HepG2 (cell line): ENCODE measurements around the gene MRPL42. TPM values are rescaled to one million over a fixed set of nuclear protein-coding genes. Genes with fewer than 3 reads are reported as not detected.

Experiments used
- ATAC-seq: fragments of 200-7000 bp; cut with Tn5 transposase; 3 replicates; pipeline ENCODE4 v1.9.1; 2020; ENCODE audit warnings: mild to moderate bottlenecking, moderate library complexity
- BruUV-seq: library from RNA; stranded (reverse); fragments of 400-500 nt; replicated peaks from 2 replicates; lab custom pipeline; 2021; lab: Mats Ljungman, UMichigan
- CTCF ChIA-PET: fragments of 300-600 bp; formaldehyde crosslinking; extraction: SDS; loops from one replicate; lab custom pipeline; 2021; ENCODE audit warnings: low total read pairs, inconsistent platforms, low intra/inter-chr PET ratio; lab: Yijun Ruan, JAX
- POLR2A ChIA-PET: fragments of 350-600 bp; sonication (Branson Sonifier 250); formaldehyde crosslinking; loops from one replicate; lab custom pipeline; 2020; ENCODE audit warnings: antibody characterized with exemption, inconsistent platforms; lab: Yijun Ruan, JAX
- DNase-seq: peaks from one replicate; pipeline ENCODE4 v3.0.0-alpha.2; 2015; ENCODE audit warnings: low spot score
- FAIRE-seq: peaks from 3 replicates; lab custom pipeline; 2011; peaks lifted over from hg19 to GRCh38; lab: Jason Lieb, UNC
- H2AFZ ChIP-seq: one replicate; pipeline ENCODE4 v1.6.1; 2011; ENCODE audit warnings: low read length, inconsistent platforms
- H3K27ac ChIP-seq: fragments of 300-600 bp; 3 replicates; pipeline ENCODE4 v1.8.0; 2011; ENCODE audit warnings: mixed run types, mild to moderate bottlenecking, mixed read lengths, low read length, inconsistent platforms; ENCODE audit not compliant: insufficient read depth; ENCODE audit errors: extremely low read length
- H3K27me3 ChIP-seq, 2 experiments: fragments of 200-600 bp in 1 of 2; 2 replicates in 1 of 2; 3 replicates in 1 of 2; pipeline versions ENCODE4 v1.6.0 to v1.8.0; 2011; ENCODE audit warnings: low read length in 2 of 2, mild to moderate bottlenecking in 2 of 2, moderate library complexity in 2 of 2, inconsistent platforms in 1 of 2; ENCODE audit not compliant: insufficient read depth in 2 of 2, control insufficient read depth in 1 of 2
- H3K36me3 ChIP-seq, 2 experiments: fragments of 200-600 bp in 1 of 2; replicated peaks in 1 of 2; 2 replicates in 1 of 2; 3 replicates in 1 of 2; pipeline versions ENCODE4 v1.5.1 to v1.8.0; 2011; ENCODE audit warnings: low read length in 2 of 2, inconsistent platforms in 1 of 2; ENCODE audit not compliant: insufficient read depth in 2 of 2, control insufficient read depth in 1 of 2
- H3K4me1 ChIP-seq: 2 replicates; pipeline ENCODE4 v1.5.1; 2012; ENCODE audit warnings: low read length, inconsistent platforms; ENCODE audit not compliant: insufficient read depth
- H3K4me2 ChIP-seq: 2 replicates; pipeline ENCODE4 v1.6.0; 2011; ENCODE audit warnings: low read depth, low read length, inconsistent platforms
- H3K4me3 ChIP-seq, 3 experiments: fragments of 200-600 bp in 1 of 3; sonication (generic), shearing (Covaris generic) in 1 of 3; replicated peaks in 1 of 3; 2 replicates each; pipeline ENCODE4 v1.5.1; 2011 to 2016; ENCODE audit warnings: low read length in 3 of 3, inconsistent platforms in 2 of 3, low read depth in 2 of 3, mild to moderate bottlenecking in 2 of 3, control low read depth in 1 of 3, mixed read lengths in 1 of 3; ENCODE audit not compliant: insufficient read depth in 1 of 3
- H3K79me2 ChIP-seq: one replicate; pipeline ENCODE4 v1.6.1; 2011; ENCODE audit warnings: low read length, inconsistent platforms; ENCODE audit not compliant: insufficient read depth
- H3K9ac ChIP-seq: 2 replicates; pipeline ENCODE4 v1.6.0; 2011; ENCODE audit warnings: mild to moderate bottlenecking, low read depth, low read length, inconsistent platforms; ENCODE audit not compliant: insufficient read depth
- H3K9me3 ChIP-seq: 2 replicates; pipeline ENCODE4 v1.5.1; 2012; ENCODE audit warnings: mild to moderate bottlenecking, low read length
- H4K20me1 ChIP-seq: 2 replicates; pipeline ENCODE4 v1.6.0; 2011; ENCODE audit warnings: inconsistent platforms, mild to moderate bottlenecking, low read length, moderate library complexity; ENCODE audit not compliant: insufficient read depth
- GABPA ChIP-seq, 2 experiments: IDR thresholded peaks; 2 replicates each; pipeline ENCODE4 v1.6.1; 2011 to 2016; ENCODE audit warnings: low read depth in 2 of 2, low read length in 1 of 2, missing biosample characterization in 1 of 2, missing genetic modification characterization in 1 of 2
- HHEX ChIP-seq: IDR thresholded peaks from 2 replicates; pipeline ENCODE4 v1.6.1; 2016; ENCODE audit warnings: control low read depth
- LCORL ChIP-seq, 2 experiments: fragments of 450-650 bp in 1 of 2; sonication (generic) in 1 of 2; formaldehyde crosslinking in 1 of 2; IDR thresholded peaks; 2 replicates each; pipeline versions ENCODE4 v1.5.0 to v1.6.1; 2017 to 2020; ENCODE audit warnings: antibody characterized with exemption in 1 of 2, missing genetic modification reagents in 1 of 2
- MXD4 ChIP-seq: IDR thresholded peaks from 2 replicates; pipeline ENCODE4 v1.6.1; 2016; ENCODE audit warnings: mild to moderate bottlenecking, missing biosample characterization, missing genetic modification reagents
- NR2F1 ChIP-seq, 2 experiments: fragments of 450-650 bp in 1 of 2; formaldehyde crosslinking in 1 of 2; IDR thresholded peaks; 2 replicates each; pipeline versions ENCODE4 v1.5.0 to v1.6.1; 2016 to 2020; ENCODE audit warnings: mild to moderate bottlenecking in 1 of 2, missing compliant biosample characterization in 1 of 2, missing genetic modification reagents in 1 of 2, moderate library complexity in 1 of 2
- NR2F6 ChIP-seq, 2 experiments: IDR thresholded peaks; 2 replicates each; pipeline ENCODE4 v1.6.1; 2016; ENCODE audit warnings: antibody characterized with exemption in 1 of 2, mild to moderate bottlenecking in 1 of 2
- TARDBP ChIP-seq: sonication (generic); formaldehyde crosslinking; IDR thresholded peaks from 2 replicates; pipeline ENCODE4 v1.8.0; 2022; ENCODE audit warnings: mild to moderate bottlenecking, missing genetic modification reagents
- TCF7 ChIP-seq: sonication (generic); IDR thresholded peaks from 2 replicates; pipeline ENCODE4 v1.6.1; 2016; ENCODE audit warnings: antibody characterized with exemption, low read depth
- ZNF101 ChIP-seq: sonication (generic); formaldehyde crosslinking; IDR thresholded peaks from 2 replicates; pipeline ENCODE4 v1.4.0; 2020; ENCODE audit warnings: mild to moderate bottlenecking, low read depth, missing genetic modification reagents, borderline replicate concordance
- ZNF772 ChIP-seq: sonication (generic); formaldehyde crosslinking; IDR thresholded peaks from 2 replicates; pipeline ENCODE4 v1.5.0; 2020; ENCODE audit warnings: mild to moderate bottlenecking, missing genetic modification reagents
- WGBS: methylation state at CpG from one replicate; pipeline ENCODE4 v1.1.6; 2017; ENCODE audit warnings: low lambda C conversion rate; 5-methylcytosine and 5-hydroxymethylcytosine counted together
- in situ Hi-C: cut with HindIII; loops from 2 replicates; pipeline ENCODE4 v1.10.0; 2017; ENCODE audit warnings: low pct_unique_long_range_greater_than_20kb; ENCODE audit not compliant: extremely low pct_ligation_motif_present
- intact Hi-C: fragments of 100-400 bp; cut with micrococcal nuclease; formaldehyde crosslinking; loops from one replicate; pipeline ENCODE4 v1.10.0; 2022; ENCODE audit not compliant: unreplicated experiment
- polyA plus RNA-seq, 8 experiments: library from polyadenylated mRNA; depleted of rRNA in 3 of 8; stranded (reverse) in 7 of 8; unstranded in 1 of 8; fragments of >200 nt; fragmentation: Illumina TruSeq in 4 of 8; extraction: Trizol in 4 of 8; gene quantifications; 2 replicates each; pipeline versions ENCODE4 v1.2.1 to v1.2.3, GENCODE V29; 2011 to 2016; ENCODE audit warnings: low read depth in 4 of 8, missing spikeins in 1 of 8, mixed read lengths in 1 of 8; ENCODE audit not compliant: insufficient read depth in 1 of 8
- total RNA-seq, 5 experiments: library from RNA; depleted of rRNA; stranded (reverse); fragments of >200 nt; fragmentation: Illumina TruSeq; extraction: Trizol; gene quantifications; 2 replicates each; pipeline ENCODE4 v1.2.3, GENCODE V29; 2016; ENCODE audit warnings: low read depth in 1 of 5
- TF ChIP-seq, protein P1 (sequence below): sonication (generic); formaldehyde crosslinking; IDR thresholded peaks from 2 replicates; pipeline ENCODE4 v1.4.0; 2020; ENCODE audit warnings: missing genetic modification reagents
- TF ChIP-seq, protein P2 (sequence below): IDR thresholded peaks from 2 replicates; pipeline ENCODE4 v1.6.1; 2016
- TF ChIP-seq, protein P3 (sequence below): sonication (generic); formaldehyde crosslinking; IDR thresholded peaks from 2 replicates; pipeline ENCODE4 v1.8.0; 2023; ENCODE audit warnings: mild to moderate bottlenecking, missing genetic modification reagents
- TF ChIP-seq, protein P4 (sequence below): sonication (generic); formaldehyde crosslinking; conservative IDR thresholded peaks from 2 replicates; pipeline ENCODE4 v1.4.0; 2020; ENCODE audit warnings: mild to moderate bottlenecking, missing genetic modification reagents, moderate library complexity

MRPL42 gene
- total and polyA plus RNA-seq, 2 of the 13 experiments (the other 11 are each of a cell fraction or from before 2014, with no cell fraction given): 93.3 to 148 TPM

DNA sequence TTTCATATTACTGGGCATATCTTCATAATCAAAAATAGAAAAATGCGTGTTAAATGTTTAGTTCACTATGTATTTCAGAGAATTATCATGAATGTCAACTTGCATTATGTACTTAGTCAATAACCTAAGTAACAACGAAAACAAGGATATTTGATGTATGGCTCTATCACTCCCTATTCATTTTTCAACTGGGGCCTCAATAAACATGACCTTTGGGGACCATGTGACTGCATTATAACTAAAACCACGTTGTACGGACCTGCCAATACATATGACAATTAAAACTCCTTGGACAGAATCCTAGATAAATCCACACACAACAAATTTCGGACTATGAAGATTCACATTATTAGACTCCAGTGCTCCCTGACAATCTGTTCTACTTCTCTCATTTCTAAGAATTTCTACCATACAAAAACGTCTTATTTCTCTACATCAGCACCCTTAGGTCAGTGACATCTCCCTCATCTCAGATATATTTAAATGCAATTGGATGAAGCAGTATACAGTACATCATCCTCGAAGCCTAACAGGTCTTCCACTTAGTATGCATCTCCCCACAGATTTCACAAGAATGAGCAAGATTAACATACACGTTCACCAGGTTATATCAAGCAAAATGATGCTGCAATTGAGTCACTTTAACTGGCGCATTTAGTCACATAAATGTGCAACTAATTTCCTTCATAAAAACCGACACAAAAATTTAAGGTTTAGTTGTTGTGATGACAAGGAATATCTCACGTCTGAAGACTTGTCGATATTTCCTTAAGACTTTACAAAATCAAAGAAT, 27.1 kb upstream of the MRPL42 start:
- Histone ChIP-seq H3K9me3 (no peaks in the 10 kb centered on the region), H3K4me3 (peak overlapping the region; percentile 70 to 95 (median 76)), H3K9ac (peak overlapping the region; percentile 96), H3K79me2 (peaks cover 73% of the 10 kb centered on the region), H3K27me3 (no peaks in the 10 kb centered on the region; a peak in 1 of 5 replicates), H2AFZ (no peak overlapping the region), H4K20me1 (peaks cover 49% of the 10 kb centered on the region), H3K4me2 (peak overlapping the region; percentile 90), H3K27ac (peak overlapping the region; percentile 92), H3K4me1 (peaks cover 69% of the 10 kb centered on the region), H3K36me3 (peaks cover 0 to 1% of the 10 kb centered on the region in 2 experiments; a peak in 1 of 5 replicates)
- DNase-seq (no peak), FAIRE-seq (no peak), ATAC-seq (no peak)
- in situ Hi-C loops: no loop called here
- ChIA-PET CTCF (no interaction called here), POLR2A (no interaction called here)
- BruUV-seq: TSS peak; percentile 59
- intact Hi-C loops: no loop called here
- WGBS: 4% methylated on average over 12 of the region's 12 CpGs
- 0 out of 2 replicates have a peak, but pooled peaks have one; percentile 24 for TF ChIP-seq TARDBP
- TF ChIP-seq GABPA (IDR thresholded peaks at IDR 0.05; ENCODE audit: low read depth, low read length): no peak
- TF ChIP-seq GABPA (CRISPR knock-in tag; IDR thresholded peaks at IDR 0.05; ENCODE audit: low read depth): peak; percentile 25; the same call in 1 of the 2 replicates
- peak; percentile 70 for TF ChIP-seq HHEX (CRISPR knock-in tag)
- 0 out of 2 replicates have a peak, but pooled peaks have one; percentile 55 for TF ChIP-seq MXD4
- TF ChIP-seq, protein P1, sequence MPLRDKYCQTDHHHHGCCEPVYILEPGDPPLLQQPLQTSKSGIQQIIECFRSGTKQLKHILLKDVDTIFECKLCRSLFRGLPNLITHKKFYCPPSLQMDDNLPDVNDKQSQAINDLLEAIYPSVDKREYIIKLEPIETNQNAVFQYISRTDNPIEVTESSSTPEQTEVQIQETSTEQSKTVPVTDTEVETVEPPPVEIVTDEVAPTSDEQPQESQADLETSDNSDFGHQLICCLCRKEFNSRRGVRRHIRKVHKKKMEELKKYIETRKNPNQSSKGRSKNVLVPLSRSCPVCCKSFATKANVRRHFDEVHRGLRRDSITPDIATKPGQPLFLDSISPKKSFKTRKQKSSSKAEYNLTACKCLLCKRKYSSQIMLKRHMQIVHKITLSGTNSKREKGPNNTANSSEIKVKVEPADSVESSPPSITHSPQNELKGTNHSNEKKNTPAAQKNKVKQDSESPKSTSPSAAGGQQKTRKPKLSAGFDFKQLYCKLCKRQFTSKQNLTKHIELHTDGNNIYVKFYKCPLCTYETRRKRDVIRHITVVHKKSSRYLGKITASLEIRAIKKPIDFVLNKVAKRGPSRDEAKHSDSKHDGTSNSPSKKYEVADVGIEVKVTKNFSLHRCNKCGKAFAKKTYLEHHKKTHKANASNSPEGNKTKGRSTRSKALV (CRISPR knock-in tag): 0 out of 2 replicates have a peak, but pooled peaks have one; percentile 2
- TF ChIP-seq, protein P2, sequence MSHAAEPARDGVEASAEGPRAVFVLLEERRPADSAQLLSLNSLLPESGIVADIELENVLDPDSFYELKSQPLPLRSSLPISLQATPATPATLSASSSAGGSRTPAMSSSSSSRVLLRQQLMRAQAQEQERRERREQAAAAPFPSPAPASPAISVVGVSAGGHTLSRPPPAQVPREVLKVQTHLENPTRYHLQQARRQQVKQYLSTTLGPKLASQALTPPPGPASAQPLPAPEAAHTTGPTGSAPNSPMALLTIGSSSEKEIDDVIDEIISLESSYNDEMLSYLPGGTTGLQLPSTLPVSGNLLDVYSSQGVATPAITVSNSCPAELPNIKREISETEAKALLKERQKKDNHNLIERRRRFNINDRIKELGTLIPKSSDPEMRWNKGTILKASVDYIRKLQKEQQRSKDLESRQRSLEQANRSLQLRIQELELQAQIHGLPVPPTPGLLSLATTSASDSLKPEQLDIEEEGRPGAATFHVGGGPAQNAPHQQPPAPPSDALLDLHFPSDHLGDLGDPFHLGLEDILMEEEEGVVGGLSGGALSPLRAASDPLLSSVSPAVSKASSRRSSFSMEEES (CRISPR knock-in tag): peak; percentile 49; the same call in 1 of the 2 replicates
- peak; percentile 47 for TF ChIP-seq TCF7
- TF ChIP-seq ZNF772 (CRISPR knock-in tag): no peak
- TF ChIP-seq ZNF101 (CRISPR knock-in tag): no peak
- TF ChIP-seq, protein P3, sequence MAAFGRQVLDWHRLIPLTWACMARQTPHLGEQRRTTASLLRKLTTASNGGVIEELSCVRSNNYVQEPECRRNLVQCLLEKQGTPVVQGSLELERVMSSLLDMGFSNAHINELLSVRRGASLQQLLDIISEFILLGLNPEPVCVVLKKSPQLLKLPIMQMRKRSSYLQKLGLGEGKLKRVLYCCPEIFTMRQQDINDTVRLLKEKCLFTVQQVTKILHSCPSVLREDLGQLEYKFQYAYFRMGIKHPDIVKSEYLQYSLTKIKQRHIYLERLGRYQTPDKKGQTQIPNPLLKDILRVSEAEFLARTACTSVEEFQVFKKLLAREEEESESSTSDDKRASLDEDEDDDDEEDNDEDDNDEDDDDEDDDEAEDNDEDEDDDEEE: no peak
- 0 out of 4 replicates have a peak, but pooled peaks of 1 of the 2 experiments have one; percentile 13 for TF ChIP-seq NR2F1 (CRISPR knock-in tag; IDR thresholded peaks at IDR 0.05)
- TF ChIP-seq LCORL (IDR thresholded peaks at IDR 0.05): no peak
- TF ChIP-seq LCORL (CRISPR knock-in tag; IDR thresholded peaks at IDR 0.05): 0 out of 2 replicates have a peak, but pooled peaks have one; percentile 15
- TF ChIP-seq, protein P4, sequence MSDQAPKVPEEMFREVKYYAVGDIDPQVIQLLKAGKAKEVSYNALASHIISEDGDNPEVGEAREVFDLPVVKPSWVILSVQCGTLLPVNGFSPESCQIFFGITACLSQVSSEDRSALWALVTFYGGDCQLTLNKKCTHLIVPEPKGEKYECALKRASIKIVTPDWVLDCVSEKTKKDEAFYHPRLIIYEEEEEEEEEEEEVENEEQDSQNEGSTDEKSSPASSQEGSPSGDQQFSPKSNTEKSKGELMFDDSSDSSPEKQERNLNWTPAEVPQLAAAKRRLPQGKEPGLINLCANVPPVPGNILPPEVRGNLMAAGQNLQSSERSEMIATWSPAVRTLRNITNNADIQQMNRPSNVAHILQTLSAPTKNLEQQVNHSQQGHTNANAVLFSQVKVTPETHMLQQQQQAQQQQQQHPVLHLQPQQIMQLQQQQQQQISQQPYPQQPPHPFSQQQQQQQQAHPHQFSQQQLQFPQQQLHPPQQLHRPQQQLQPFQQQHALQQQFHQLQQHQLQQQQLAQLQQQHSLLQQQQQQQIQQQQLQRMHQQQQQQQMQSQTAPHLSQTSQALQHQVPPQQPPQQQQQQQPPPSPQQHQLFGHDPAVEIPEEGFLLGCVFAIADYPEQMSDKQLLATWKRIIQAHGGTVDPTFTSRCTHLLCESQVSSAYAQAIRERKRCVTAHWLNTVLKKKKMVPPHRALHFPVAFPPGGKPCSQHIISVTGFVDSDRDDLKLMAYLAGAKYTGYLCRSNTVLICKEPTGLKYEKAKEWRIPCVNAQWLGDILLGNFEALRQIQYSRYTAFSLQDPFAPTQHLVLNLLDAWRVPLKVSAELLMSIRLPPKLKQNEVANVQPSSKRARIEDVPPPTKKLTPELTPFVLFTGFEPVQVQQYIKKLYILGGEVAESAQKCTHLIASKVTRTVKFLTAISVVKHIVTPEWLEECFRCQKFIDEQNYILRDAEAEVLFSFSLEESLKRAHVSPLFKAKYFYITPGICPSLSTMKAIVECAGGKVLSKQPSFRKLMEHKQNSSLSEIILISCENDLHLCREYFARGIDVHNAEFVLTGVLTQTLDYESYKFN (CRISPR knock-in tag): 0 out of 2 replicates have a peak, but pooled peaks have one; percentile 21
- peak; percentile 89 for TF ChIP-seq NR2F6 (IDR thresholded peaks at IDR 0.05)
- peak; percentile 78 for TF ChIP-seq NR2F6 (CRISPR knock-in tag; IDR thresholded peaks at IDR 0.05)
